HG03103 (cell line): ENCODE results near the gene KIAA0513.
"Not testable (repeated sequence)": the region's sequence is repeated elsewhere in the genome, so short reads cannot be mapped to it uniquely, and the experiment has no call there.

ENCODE experiments used
- ATAC-seq: cut with Tn5 transposase; IDR thresholded peaks from one replicate; pipeline ENCODE4 v1.9.1; 2021; ENCODE audit warnings: low read depth; ENCODE audit not compliant: unreplicated experiment

KIAA0513 gene

DNA sequence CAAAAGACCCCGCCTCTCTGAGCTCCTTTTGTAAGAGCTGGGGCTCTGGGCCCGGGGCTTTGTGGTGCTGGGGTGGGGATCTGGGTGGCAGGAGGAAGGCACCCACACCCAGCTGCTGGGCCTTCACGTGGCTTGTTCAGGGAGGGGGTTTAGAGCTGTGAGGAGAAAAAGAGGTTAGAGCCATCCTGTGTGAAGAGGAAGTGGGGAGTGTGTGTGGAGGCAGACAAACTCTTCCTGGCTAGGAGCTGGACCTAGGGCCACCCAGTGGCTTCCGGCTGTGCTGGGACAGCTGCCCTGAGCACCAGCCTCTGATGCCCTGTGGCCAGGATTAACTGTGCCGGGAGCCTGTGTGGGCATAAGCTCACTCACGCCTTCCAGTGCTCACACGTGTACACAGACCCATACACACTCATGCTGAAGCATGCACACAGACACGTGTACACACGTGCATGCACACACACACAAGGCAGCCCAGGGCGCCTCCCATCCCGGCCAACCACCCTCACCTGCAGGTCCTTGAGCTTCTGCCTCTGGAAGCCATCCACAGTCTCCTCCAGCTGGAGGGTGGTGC lies 77.3 kb downstream of the KIAA0513 start:
- ATAC-seq: no peak

DNA sequence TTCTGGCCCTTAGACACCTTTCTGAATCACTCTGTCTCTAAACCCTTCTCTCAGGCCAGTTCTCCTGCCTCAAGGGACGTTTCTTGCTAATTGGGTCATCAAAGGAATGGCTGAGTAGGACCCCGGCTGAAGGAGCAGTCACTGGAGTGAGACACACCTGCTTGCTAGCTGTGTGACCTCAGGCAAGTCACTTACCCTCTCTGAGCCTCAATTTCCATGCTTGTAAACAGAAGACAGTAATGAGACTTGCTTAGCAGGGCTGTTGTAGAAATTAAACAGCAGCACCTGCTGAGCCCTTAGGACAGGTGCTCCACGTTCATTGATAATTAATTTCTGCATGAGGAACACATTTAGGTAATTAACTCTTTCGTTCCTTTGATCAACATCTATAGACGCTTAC lies 77.9 kb downstream of the KIAA0513 start:
- no peak for ATAC-seq

DNA sequence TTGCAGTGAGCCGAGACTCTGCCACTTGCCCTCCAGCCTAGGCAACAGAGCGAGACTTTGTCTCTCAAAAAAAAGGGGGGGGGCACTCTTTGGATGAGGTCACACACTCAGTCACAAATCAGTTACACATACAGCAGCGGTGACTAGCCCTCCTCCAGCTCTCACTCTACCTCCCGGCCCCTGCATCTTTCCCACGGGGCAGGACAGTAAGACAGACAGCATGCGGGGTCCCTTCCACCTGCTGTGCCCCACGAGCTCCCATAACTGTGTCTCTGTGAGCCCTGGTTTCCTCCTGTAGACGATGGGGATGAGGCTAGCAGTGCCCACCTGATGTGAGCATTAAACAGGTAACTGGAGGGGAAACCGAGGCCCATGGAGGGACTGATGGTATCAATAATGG lies 79.5 kb downstream of the KIAA0513 start:
- ATAC-seq: no peak

DNA sequence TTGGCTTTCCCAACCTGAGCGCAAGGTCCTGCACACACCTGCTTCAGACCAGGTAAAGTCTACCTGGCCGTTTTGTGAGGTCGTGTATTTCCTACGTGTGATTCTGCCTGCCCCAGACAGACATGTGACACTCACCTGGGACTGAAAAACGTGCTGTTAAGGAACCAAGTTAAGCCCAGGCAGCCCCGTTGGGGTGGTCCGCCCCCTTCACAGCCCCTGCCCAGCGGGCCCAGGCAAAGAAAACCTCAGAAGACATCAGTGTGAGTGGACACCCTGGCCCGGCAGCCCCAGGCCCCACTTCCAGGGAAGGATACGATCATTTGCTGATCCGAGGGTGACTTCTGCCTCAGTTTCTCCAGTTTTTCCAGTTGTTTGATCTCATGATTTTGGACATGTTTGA lies 79.9 kb downstream of the KIAA0513 start:
- no peak for ATAC-seq

GRCh38 chr16:85110105-85110504 lies 82.5 kb downstream of the KIAA0513 start:
- ATAC-seq: no peak

DNA sequence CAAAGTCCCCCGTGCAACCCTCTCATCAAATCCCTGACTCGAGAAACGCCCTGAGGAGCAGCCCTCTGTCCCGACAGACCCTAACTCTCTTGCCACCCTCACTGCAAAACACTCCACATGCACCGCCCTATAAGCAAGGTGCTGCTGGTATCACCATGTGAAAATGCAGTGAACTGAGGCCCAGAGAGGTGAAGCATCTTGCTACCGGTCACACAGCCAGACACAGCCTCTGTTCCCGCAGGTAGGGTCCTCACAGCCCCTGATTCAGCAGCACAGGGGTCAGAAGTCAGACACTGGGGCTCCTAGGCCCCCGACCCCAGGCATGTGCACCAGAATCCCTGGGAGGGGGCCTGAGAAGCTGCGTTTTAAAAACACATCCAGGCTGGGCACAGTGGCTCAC lies 83.6 kb downstream of the KIAA0513 start:
- ATAC-seq: no peak

- no peak for ATAC-seq
Observed at GRCh38 chr16:85112364-85112763, 84.8 kb downstream of the KIAA0513 start, which contains the start of gene CIBAR2. Gene CIBAR2, minus strand, starts transcription at chr16:85112472. Its CDS starts 120 bp downstream, at chr16:85112352.

DNA sequence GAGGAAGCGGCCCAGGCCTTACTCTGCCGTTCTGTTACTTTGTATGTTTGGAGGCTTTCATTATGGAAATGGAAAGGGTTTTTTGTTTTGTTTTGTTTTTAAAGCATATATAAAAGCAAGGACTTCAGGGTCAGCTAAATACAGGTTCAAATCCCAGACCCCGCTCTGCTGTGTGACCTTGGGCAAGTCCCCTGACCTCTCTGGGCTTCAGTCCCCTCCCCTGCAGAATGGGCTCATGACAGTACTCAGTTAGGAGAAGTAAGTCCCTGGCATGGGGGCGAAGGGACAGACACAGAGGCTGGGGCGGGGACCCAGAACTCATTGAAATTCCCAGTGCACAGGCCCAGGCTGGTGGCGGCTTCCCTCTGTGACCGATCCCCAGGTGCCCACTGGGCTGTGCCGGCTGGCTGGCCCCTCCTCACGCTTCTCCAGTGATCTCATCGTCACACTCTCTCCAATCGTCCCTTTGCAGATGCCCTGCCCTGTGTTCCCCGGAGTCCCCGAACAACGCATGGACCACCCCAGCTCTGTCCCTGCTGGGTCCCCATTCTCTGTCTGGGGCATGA lies 85.7 kb downstream of the KIAA0513 start:
- no peak for ATAC-seq

DNA sequence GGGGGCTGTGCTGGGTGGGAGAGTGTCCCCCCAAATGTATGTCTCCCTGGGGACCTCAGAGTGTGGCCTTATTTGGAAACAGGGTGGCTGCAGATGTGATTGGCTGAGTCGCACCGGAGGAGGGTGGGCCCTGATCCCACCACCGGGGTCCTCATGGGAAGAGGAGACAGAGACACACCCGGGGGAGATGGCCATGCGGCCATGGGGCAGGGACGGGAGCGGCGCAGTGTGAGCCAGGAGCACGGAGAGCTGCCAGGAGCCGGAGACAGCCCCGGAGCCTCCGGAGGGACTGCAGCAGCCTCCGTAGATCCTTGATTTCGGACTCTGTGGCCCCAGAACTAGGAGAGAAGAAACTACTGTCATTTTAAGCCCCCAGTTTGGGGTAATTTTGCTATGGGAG lies 86.3 kb downstream of the KIAA0513 start:
- ATAC-seq: no peak

- no peak for ATAC-seq
Observed at GRCh38 chr16:85114909-85115567, 87.4 kb downstream of the KIAA0513 start.

DNA sequence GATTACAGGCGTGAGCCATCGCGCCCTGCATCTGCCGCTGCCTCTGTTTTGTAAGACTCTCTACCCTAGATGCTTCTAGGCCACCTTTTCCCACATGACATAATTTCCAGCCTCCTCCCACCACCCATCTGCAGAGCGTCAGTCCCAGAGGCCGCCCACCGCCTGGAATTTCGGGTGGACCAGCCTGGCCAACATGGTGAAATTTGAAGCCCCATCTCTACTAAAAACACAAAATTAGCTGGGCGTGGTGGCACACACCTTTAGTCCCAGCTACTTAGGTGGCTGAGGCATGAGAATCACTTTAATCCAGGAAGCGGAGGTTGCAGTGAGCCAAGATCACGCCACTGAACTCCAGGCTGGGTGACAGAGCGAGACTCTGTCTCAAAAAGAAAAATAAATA lies 89.8 kb downstream of the KIAA0513 start:
- no peak for ATAC-seq

- no peak for ATAC-seq
Observed at GRCh38 chr16:85120006-85120340, 92.4 kb downstream of the KIAA0513 start.

GRCh38 chr16:85123441-85123840 lies 95.8 kb downstream of the KIAA0513 start:
- ATAC-seq: not testable (repeated sequence)

DNA sequence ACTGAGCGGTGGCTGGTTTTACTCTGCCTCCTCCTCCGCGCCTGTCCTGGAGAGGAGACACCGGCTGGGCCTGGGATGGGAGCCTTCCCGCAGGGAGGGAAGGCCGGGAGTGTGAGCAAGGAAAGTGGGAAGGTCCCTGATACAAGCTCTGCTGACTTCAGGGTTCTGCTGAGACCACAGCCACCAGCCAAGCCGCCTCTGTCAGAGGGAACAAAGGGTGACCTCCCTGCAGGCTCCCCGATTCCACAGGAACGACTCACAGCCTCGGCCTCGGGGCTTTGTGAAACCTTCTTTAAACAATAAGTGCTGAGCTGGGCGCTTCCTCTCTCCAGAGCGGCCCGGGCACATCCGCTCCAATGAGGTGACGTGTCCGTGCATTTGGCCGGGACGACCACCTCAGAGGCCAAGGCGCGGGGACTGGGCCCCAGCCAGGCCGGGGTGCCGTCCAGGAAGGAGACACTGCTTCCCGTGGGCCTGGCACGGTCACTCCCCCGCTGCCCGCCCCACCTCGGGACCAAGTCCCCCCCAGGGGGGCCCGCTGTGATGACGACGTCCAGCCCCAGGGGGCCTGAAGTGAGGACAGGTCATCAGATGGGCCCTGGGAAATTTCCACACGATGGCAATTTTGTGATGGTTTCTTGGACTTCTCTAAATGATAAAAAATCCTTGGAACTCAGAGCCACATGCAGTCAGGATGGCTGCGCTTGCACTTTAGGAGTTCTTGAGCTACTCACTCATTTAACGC lies 96.5 kb downstream of the KIAA0513 start:
- ATAC-seq: no peak

GRCh38 chr16:85124636-85125346 lies 97.2 kb downstream of the KIAA0513 start:
- no peak for ATAC-seq

GRCh38 chr16:85125570-85126393 lies 98.2 kb downstream of the KIAA0513 start:
- no peak for ATAC-seq

DNA sequence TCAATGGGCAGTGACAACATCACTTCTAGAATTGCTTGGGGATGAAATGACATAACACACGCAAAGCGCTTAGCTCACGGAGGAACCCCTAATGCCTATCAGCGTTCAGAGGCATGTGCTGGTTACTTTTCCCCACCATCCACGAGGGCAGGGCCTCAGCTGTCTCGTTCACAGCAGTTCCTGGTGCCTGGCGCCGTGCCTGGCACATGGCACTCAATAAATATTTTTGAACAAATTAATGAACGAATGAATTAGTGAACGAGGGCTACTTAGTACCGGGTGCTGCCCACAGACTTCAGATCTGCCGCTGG lies 98.8 kb downstream of the KIAA0513 start:
- no peak for ATAC-seq

GRCh38 chr16:85126705-85127378 lies 99.2 kb downstream of the KIAA0513 start:
- ATAC-seq: no peak

GRCh38 chr16:85127379-85127723 lies 99.8 kb downstream of the KIAA0513 start:
- ATAC-seq: no peak
